ENCODE measurements around the gene MACC1. TPM values are rescaled to one million over a fixed set of nuclear protein-coding genes. Genes with fewer than 3 reads are reported as not detected.

Gene MACC1
- total RNA-seq, 2 experiments from 2014 or later = 0.05 TPM; not detected in 1

DNA sequence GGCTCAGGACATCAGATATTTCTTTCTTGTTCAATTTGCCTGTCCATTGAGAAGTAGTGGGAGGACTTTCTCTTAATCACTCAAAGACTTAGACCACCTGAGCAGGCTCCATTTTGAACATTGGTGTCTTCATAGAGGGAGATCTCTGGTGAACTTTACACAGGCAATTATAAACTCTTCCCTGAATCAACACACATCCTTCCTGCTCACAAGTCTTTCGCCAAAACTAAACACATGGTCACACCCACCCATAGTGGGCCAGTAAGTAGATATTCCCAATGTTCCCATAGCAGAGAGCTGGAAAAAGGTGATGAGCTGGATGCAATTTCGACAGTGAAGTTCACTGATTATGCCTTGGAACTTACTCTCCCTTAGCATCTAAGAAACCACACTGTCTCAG lies 8.2 kb upstream of the MACC1 start:
- no peak overlapping the region for H3K4me3 Mint-ChIP-seq
- intact Hi-C loops (cut with micrococcal nuclease) = no loop called here
- no peaks in the 10 kb centered on the region for H3K9me3 Mint-ChIP-seq
- peaks cover 3% of the 10 kb centered on the region for H3K27me3 Mint-ChIP-seq (ENCODE audit: low read depth)
- no peak for DNase-seq
- CTCF ChIA-PET = no interaction called here
- no peaks in the 10 kb centered on the region for H3K36me3 Mint-ChIP-seq (ENCODE audit: low read depth)
- no peak overlapping the region for H3K27ac Mint-ChIP-seq
- H3K4me1 Mint-ChIP-seq (ENCODE audit: low read depth) = no peaks in the 10 kb centered on the region

DNA sequence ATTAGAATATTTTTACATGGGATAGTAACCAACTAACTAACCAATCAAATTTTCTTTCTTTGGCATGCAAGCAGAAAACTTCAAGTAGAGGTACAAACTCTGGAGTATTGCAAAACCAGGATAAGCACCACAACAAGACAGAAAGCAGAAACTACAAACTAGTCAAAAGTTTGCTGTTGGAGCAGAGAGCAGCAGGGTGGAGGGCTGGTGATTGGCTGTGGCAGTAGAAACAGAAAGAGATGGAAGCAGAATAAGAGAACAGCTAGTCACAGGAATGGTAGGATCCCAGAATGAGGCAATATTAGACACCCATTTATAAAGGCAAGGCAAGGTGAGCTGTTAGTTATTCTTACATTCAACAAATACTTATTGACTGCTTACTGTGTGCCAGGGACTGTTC lies 6.8 kb upstream of the MACC1 start:
- H3K9me3 Mint-ChIP-seq = no peaks in the 10 kb centered on the region
- no peaks in the 10 kb centered on the region for H3K4me1 Mint-ChIP-seq (ENCODE audit: low read depth)
- intact Hi-C loops (cut with micrococcal nuclease) = no loop called here
- peaks cover 3% of the 10 kb centered on the region for H3K27me3 Mint-ChIP-seq (ENCODE audit: low read depth)
- H3K36me3 Mint-ChIP-seq (ENCODE audit: low read depth) = no peaks in the 10 kb centered on the region
- DNase-seq = no peak
- CTCF ChIA-PET = no interaction called here
- H3K27ac Mint-ChIP-seq = no peak overlapping the region
- no peak overlapping the region for H3K4me3 Mint-ChIP-seq

DNA sequence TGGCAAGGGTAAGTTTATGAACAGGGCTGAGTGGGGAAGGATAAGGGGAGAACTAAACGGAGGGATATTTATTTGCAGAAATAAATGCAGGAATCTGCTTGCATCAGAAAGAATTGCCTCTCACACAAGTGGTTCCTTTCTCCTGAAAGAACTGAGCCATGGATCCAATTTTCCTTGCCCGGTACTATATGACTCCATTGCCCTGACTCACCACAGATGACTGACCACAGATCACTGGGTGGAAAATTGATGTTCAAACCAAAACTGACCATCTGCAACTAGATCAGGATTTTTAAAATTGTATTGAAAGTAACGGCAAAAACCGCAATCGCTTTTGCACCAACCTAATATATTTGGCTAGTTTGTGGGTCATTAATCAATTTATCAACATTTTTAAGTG lies 6.2 kb upstream of the MACC1 start:
- no peaks in the 10 kb centered on the region for H3K9me3 Mint-ChIP-seq
- H3K27me3 Mint-ChIP-seq (ENCODE audit: low read depth) = peaks cover 3% of the 10 kb centered on the region
- intact Hi-C loops (cut with micrococcal nuclease) = no loop called here
- no peaks in the 10 kb centered on the region for H3K4me1 Mint-ChIP-seq (ENCODE audit: low read depth)
- H3K36me3 Mint-ChIP-seq (ENCODE audit: low read depth) = no peaks in the 10 kb centered on the region
- DNase-seq = no peak
- H3K4me3 Mint-ChIP-seq = no peak overlapping the region
- no peak overlapping the region for H3K27ac Mint-ChIP-seq
- CTCF ChIA-PET = no interaction called here

DNA sequence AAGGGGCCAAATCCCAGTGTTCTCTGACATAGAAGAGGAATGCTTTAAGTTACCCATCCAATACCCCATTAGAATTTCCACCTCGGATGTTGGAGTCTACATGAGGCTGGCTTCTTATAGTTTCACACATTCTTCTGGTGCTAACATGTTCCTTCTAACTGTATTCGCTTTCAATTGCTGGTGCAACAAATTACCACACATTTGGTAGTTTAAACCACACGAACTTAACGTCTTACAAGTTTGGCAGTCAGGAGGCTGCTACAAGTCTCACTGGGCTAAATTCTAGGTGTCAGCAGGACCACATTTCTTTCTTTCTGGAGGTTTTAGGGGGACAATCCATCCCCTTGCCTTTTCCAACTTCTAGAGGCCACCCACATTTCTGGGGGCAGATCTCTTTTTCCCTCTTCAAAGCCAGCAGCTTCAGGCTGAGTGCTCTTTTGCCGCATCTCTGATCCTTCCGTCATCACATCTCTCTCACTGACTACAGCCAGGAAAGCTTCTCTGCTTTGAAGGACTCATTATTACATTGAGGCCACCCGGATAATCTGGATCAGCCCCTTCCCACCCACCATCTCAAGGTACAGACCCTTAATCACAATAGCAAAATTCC lies 5.1 kb upstream of the MACC1 start:
- no peaks in the 10 kb centered on the region for H3K36me3 Mint-ChIP-seq (ENCODE audit: low read depth)
- H3K27me3 Mint-ChIP-seq (ENCODE audit: low read depth) = peaks cover 3% of the 10 kb centered on the region
- intact Hi-C loops (cut with micrococcal nuclease) = no loop called here
- no peak overlapping the region for H3K4me3 Mint-ChIP-seq
- no peak overlapping the region for H3K27ac Mint-ChIP-seq
- no peak for DNase-seq
- no peaks in the 10 kb centered on the region for H3K4me1 Mint-ChIP-seq (ENCODE audit: low read depth)
- H3K9me3 Mint-ChIP-seq = no peaks in the 10 kb centered on the region
- CTCF ChIA-PET = no interaction called here

DNA sequence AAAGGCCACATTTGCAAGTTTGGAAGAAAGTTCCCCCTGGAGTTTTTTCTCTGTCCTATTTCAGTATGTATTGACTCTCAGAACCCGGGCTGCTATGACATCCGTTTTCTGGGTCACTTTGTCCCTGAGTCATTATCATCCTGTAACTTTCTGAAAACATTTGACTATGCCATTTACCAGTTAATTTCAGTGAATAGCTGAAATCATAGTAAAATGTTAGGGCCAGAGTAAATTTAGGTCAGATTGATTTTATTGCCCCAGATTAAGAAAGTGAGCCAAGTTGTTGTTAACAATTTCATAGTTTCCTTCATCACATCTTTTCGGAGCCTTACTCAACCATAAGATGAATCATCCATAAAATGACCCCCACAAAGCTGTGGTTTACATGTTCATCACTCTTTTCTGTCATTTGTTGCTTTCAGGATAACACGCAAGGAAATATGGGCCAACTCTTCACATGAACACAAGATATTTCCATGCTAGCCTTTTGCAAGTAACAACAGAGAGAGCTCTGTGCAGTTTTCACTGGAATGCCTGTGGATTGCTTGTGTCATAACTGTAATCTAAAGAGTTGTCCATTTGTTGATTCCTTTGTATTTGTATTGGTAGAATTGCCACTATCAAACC lies 3.9 kb upstream of the MACC1 start:
- DNase-seq = no peak
- Mint-ChIP-seq H3K4me1 (ENCODE audit: low read depth) (no peaks in the 10 kb centered on the region), H3K27me3 (ENCODE audit: low read depth) (peaks cover 3% of the 10 kb centered on the region), H3K27ac (no peak overlapping the region), H3K36me3 (ENCODE audit: low read depth) (no peaks in the 10 kb centered on the region), H3K9me3 (no peaks in the 10 kb centered on the region), H3K4me3 (no peak overlapping the region)
- CTCF ChIA-PET = no interaction called here
- intact Hi-C loops (cut with micrococcal nuclease) = no loop called here

DNA sequence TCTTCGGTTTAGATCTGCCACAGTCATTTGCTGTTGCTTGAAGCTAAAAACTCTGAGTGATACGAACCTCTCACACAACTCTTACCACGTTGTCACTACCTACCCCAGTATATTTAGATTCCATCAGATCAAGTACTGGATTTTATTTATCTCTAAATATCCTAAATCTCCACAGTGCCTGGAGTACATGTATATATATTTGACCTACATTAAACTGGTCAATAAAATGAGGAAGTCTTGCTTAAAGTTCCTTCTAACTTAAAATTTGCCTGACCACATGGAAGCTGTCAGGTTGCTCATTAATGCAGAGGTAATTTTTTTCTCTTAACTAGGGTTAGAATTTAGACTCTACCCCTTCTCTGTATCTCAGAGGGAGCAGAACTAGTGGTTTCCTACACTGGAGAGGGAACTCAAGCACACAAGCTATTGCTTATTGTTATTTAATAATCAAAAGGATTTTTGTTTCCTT lies 3.1 kb upstream of the MACC1 start:
- Mint-ChIP-seq H3K27me3 (ENCODE audit: low read depth) (peaks cover 3% of the 10 kb centered on the region), H3K4me3 (no peak overlapping the region), H3K4me1 (ENCODE audit: low read depth) (no peaks in the 10 kb centered on the region), H3K36me3 (ENCODE audit: low read depth) (no peaks in the 10 kb centered on the region), H3K27ac (no peak overlapping the region), H3K9me3 (no peaks in the 10 kb centered on the region)
- no peak for DNase-seq
- CTCF ChIA-PET = no interaction called here
- intact Hi-C loops (cut with micrococcal nuclease) = no loop called here

DNA sequence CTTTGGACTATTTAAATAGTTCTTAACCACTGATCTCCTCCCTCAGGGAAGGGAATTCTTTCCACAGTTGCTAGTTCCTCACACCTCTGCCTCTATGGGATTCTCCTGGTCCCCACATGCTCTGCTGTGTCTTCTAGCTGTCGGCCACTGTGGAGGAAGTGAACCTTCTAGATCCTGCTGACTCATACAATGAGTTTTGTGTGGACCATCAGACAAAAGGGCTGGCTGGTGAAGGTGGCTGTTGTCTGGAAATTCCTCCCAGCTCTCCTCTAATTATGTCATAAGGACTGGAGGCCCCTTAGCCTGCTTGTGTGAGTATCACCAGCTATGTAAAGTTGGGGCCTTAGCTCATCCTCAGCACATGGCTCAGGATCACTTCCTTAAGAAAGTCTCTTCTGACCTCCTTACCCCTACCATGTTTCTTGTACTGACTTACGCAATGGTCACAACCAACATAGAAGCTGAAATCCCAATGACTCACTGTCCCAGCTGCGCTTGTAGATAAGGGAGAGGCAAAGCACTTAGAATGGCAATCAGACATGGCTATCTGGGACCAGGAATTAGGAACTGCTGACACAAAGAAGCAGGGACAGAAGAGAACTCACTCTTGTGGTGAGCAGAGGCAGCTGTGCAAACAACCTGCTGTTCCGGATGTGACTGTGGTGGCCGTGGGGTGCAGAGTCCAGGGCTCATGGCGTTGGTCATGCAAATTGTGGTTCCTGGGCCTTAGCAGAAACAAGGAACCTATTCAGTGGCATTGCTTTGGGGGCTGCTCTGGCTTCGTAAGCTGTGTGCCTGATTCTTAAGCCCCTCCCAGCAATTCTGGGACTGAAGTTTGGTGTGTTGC lies 2.5 kb upstream of the MACC1 start:
- DNase-seq = no peak
- Mint-ChIP-seq H3K9me3 (no peaks in the 10 kb centered on the region), H3K27me3 (ENCODE audit: low read depth) (peaks cover 3% of the 10 kb centered on the region), H3K4me1 (ENCODE audit: low read depth) (no peaks in the 10 kb centered on the region), H3K36me3 (ENCODE audit: low read depth) (no peaks in the 10 kb centered on the region), H3K27ac (no peak overlapping the region), H3K4me3 (no peak overlapping the region)
- intact Hi-C loops (cut with micrococcal nuclease) = no loop called here
- CTCF ChIA-PET = no interaction called here

DNA sequence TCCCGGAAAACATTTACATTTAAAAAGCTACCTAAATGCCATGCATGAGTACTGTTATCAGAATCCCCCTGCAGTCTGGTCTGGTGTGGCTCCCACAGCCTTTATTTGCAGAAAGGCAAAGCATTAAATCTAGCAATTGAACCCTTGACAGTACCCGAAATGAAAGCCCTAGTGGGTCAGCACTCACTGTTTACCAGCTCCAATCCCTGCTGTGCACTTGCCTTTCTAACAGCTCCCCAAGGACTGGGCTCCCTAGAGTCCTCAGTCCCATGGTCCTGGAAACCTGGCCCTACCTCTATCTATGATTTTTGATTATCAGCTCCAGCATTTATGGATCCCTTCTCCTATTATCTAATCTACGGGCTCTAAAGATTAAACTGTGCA lies 1.9 kb upstream of the MACC1 start:
- intact Hi-C loops (cut with micrococcal nuclease) = no loop called here

DNA sequence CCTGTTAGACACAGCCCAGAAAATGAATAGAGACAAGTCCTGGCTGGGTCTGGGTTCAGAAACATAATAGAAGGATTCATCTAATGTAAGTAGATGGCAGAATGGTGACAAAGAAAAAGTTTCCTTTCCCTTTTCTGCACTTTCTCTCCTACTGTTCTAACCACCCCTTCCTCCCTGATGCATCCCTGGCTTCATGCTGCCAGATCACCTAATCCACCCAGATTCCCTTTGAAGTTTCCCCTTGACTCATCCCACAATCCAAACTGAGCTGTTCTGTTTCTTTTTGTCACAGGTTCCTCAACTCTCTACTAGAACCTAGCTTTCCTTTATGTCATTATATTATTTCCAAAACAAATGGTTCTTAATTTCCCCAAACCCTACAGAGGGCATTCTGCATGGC lies 1.1 kb upstream of the MACC1 start:
- no peaks in the 10 kb centered on the region for H3K4me1 Mint-ChIP-seq (ENCODE audit: low read depth)
- intact Hi-C loops (cut with micrococcal nuclease) = no loop called here
- peaks cover 3% of the 10 kb centered on the region for H3K27me3 Mint-ChIP-seq (ENCODE audit: low read depth)
- DNase-seq = no peak
- no peaks in the 10 kb centered on the region for H3K36me3 Mint-ChIP-seq (ENCODE audit: low read depth)
- no peak overlapping the region for H3K27ac Mint-ChIP-seq
- no peak overlapping the region for H3K4me3 Mint-ChIP-seq
- CTCF ChIA-PET = no interaction called here
- H3K9me3 Mint-ChIP-seq = no peaks in the 10 kb centered on the region

More for the DNA sequence above, 1.9 kb upstream of the MACC1 start:
- no peak for DNase-seq
- Mint-ChIP-seq H3K27me3 (ENCODE audit: low read depth) (peaks cover 3% of the 10 kb centered on the region), H3K4me3 (no peak overlapping the region), H3K9me3 (no peaks in the 10 kb centered on the region), H3K4me1 (ENCODE audit: low read depth) (no peaks in the 10 kb centered on the region), H3K27ac (no peak overlapping the region), H3K36me3 (ENCODE audit: low read depth) (no peaks in the 10 kb centered on the region)
- CTCF ChIA-PET = no interaction called here

DNA sequence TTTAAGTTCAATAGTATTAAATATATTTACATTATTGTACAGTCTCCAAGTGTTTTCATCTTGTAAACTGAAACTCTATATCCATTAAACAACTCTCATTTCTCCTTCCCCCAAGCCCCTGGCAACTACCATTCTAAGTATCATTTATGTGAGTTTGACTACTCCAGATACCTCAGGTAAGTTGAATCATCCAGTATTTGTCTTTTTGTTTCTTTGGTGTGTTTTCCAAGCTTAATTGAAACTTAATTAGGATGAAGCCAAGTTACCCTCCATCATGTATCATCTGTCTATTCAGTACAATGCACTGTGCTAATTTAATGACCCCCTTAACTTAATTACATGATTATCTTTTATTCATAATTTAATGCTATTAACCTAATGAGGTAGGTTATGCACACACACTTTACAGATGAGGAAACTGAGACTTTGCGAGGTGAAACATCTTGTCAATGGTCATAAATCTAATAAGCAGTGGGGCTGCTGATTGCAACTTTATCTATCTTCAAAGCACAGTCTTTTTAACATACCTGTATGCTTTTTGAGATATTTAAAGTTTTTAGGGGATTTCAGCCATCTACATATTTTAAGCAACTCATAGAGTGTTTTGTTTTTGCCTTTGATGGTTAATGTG lies 663 bp downstream of the MACC1 start:
- Mint-ChIP-seq H3K9me3 (no peaks in the 10 kb centered on the region), H3K4me1 (ENCODE audit: low read depth) (no peaks in the 10 kb centered on the region), H3K27me3 (ENCODE audit: low read depth) (no peaks in the 10 kb centered on the region), H3K36me3 (ENCODE audit: low read depth) (no peaks in the 10 kb centered on the region), H3K27ac (no peak overlapping the region), H3K4me3 (no peak overlapping the region)
- DNase-seq = no peak
- CTCF ChIA-PET = no interaction called here
- intact Hi-C loops (cut with micrococcal nuclease) = no loop called here

DNA sequence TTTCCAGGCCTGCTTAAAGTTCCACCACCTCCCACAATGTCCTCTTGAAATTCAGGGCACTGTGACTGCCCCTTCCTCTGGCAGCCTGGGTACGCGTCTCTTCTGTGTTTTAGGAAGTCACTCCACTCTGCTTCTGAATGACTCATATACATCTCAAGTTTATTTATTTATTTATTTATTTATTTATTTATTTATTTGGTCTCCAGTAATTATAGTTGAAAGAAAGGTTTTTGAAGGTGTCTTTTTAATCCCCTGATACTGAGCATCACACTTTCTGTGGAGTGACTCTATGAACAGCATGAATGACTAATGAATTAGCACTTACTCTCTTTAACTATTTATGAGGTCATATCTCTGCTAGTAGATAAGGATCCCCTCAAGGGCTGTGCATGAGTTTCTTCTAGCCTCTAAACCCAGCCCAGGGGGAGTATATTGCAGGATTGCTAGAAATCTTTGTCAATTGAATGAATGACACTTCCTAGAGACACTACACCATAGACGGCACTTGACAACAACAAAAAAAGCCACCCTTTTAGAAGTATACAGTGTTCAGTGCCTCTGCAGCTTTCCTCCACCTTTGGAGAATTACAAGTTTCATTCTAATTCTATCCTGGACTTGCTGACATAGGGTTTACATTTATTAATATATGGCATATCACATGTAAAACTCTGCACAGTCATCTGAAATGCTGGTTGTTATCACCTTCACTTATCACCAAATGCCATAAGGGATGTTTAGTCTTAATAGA lies 2.1 kb downstream of the MACC1 start:
- CTCF ChIA-PET = no interaction called here
- DNase-seq = no peak
- Mint-ChIP-seq H3K36me3 (ENCODE audit: low read depth) (no peaks in the 10 kb centered on the region), H3K4me1 (ENCODE audit: low read depth) (no peaks in the 10 kb centered on the region), H3K27me3 (ENCODE audit: low read depth) (no peaks in the 10 kb centered on the region), H3K4me3 (no peak overlapping the region), H3K27ac (no peak overlapping the region), H3K9me3 (no peaks in the 10 kb centered on the region)
- intact Hi-C loops (cut with micrococcal nuclease) = no loop called here

DNA sequence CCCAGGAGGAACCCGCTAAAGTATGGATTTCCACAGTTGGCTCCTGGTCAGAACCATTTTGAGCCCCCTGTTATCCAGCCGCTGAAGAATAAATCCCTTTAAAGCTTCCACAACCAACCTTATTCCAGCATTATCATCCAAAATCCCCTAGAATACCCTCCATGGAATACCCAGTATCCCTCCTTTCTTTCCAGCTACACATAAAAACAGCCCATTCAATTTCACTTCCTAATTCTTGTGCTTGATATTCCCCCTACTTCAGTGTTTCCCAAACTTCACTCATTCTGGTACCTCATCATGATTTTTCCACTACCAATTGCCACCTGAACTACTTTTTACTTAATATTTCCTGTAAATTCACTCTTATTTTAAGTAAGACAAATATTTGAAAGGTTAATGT lies 3.1 kb downstream of the MACC1 start:
- no peaks in the 10 kb centered on the region for H3K27me3 Mint-ChIP-seq (ENCODE audit: low read depth)
- peaks cover 4% of the 10 kb centered on the region for H3K9me3 Mint-ChIP-seq
- intact Hi-C loops (cut with micrococcal nuclease) = no loop called here
- H3K36me3 Mint-ChIP-seq (ENCODE audit: low read depth) = no peaks in the 10 kb centered on the region
- H3K27ac Mint-ChIP-seq = no peak overlapping the region
- no peak overlapping the region for H3K4me3 Mint-ChIP-seq
- CTCF ChIA-PET = no interaction called here
- H3K4me1 Mint-ChIP-seq (ENCODE audit: low read depth) = no peaks in the 10 kb centered on the region
- DNase-seq = no peak
